GM10266 (cell line): ENCODE measurements around the gene ZNF444.
"Not testable (repeated sequence)": the region's sequence is repeated elsewhere in the genome, so short reads cannot be mapped to it uniquely, and the experiment has no call there.

Source experiments
- DNase-seq: peaks from one replicate; pipeline ENCODE4 v3.0.0; 2012; ENCODE audit errors: extremely low spot score
- CTCF ChIP-seq: IDR thresholded peaks from 2 replicates; pipeline ENCODE4 v1.5.1; 2012; ENCODE audit warnings: mild to moderate bottlenecking, low read depth; ENCODE audit not compliant: control insufficient read depth, insufficient read depth; ENCODE audit errors: missing control alignments

ZNF444 gene

GRCh38 chr19:56144376-56144775, 3.3 kb downstream of the ZNF444 start:
- no peak for DNase-seq
- TF ChIP-seq CTCF = no peak

GRCh38 chr19:56144831-56145230, 3.7 kb downstream of the ZNF444 start:
- DNase-seq = peak; percentile 19
- TF ChIP-seq CTCF = no peak

GRCh38 chr19:56145698-56146097, 4.6 kb downstream of the ZNF444 start:
- no peak for TF ChIP-seq CTCF

GRCh38 chr19:56146904-56147303, 5.8 kb downstream of the ZNF444 start:
- no peak for DNase-seq
- no peak for TF ChIP-seq CTCF

More at GRCh38 chr19:56145698-56146097, 4.6 kb downstream of the ZNF444 start:
- no peak for DNase-seq

- DNase-seq = peak; percentile 26
- no peak for TF ChIP-seq CTCF
These were observed 6.2 kb downstream of the ZNF444 start for GRCh38 chr19:56147307-56147706.

GRCh38 chr19:56148096-56148495, 7.0 kb downstream of the ZNF444 start:
- DNase-seq = peak; percentile 23
- TF ChIP-seq CTCF = no peak

GRCh38 chr19:56148955-56149655, 8.0 kb downstream of the ZNF444 start:
- DNase-seq = not testable (repeated sequence)

GRCh38 chr19:56149656-56150038, 8.6 kb downstream of the ZNF444 start:
- no peak for DNase-seq
- TF ChIP-seq CTCF = no peak
